Chondrocyte (in vitro differentiated cells): ENCODE results near the gene CDH5. TPM values are rescaled to one million over a fixed set of nuclear protein-coding genes. Genes with fewer than 3 reads are reported as not detected.

Source experiments
- DNase-seq: peaks from one replicate; pipeline ENCODE4 v3.0.0; 2021; ENCODE audit warnings: mixed read lengths, low spot score
- H3K27ac Mint-ChIP-seq: one replicate; pipeline ENCODE4 v1.8.0; 2021; ENCODE audit warnings: mild to moderate bottlenecking, moderate library complexity, mixed read lengths; ENCODE audit not compliant: unreplicated experiment
- H3K27me3 Mint-ChIP-seq: 2 replicates; pipeline ENCODE4 v1.8.0; 2021; ENCODE audit warnings: low read depth, mixed read lengths
- H3K36me3 Mint-ChIP-seq: 2 replicates; pipeline ENCODE4 v1.8.0; 2021; ENCODE audit warnings: low read depth, mixed read lengths
- H3K4me1 Mint-ChIP-seq: 2 replicates; pipeline ENCODE4 v1.8.0; 2021; ENCODE audit warnings: low read depth, mild to moderate bottlenecking, mixed read lengths
- H3K4me3 Mint-ChIP-seq: one replicate; pipeline ENCODE4 v1.8.0; 2021; ENCODE audit warnings: mild to moderate bottlenecking, moderate library complexity, mixed read lengths; ENCODE audit not compliant: unreplicated experiment
- H3K9me3 Mint-ChIP-seq: 2 replicates; pipeline ENCODE4 v1.8.0; 2021; ENCODE audit warnings: low read depth, mixed read lengths
- total RNA-seq: library from RNA; stranded (reverse); gene quantifications from 3 replicates; pipeline ENCODE4 v1.2.1, GENCODE V29; 2021
- TF ChIP-seq, protein P1 (sequence below): fragments of 200-600 bp; sonication (generic); IDR thresholded peaks from 2 replicates; pipeline ENCODE4 v1.5.0; 2021; ENCODE audit warnings: antibody characterized with exemption, mild to moderate bottlenecking, moderate library complexity

Gene CDH5
- total RNA-seq, 1 donor from 2014 or later, result not detected

DNA sequence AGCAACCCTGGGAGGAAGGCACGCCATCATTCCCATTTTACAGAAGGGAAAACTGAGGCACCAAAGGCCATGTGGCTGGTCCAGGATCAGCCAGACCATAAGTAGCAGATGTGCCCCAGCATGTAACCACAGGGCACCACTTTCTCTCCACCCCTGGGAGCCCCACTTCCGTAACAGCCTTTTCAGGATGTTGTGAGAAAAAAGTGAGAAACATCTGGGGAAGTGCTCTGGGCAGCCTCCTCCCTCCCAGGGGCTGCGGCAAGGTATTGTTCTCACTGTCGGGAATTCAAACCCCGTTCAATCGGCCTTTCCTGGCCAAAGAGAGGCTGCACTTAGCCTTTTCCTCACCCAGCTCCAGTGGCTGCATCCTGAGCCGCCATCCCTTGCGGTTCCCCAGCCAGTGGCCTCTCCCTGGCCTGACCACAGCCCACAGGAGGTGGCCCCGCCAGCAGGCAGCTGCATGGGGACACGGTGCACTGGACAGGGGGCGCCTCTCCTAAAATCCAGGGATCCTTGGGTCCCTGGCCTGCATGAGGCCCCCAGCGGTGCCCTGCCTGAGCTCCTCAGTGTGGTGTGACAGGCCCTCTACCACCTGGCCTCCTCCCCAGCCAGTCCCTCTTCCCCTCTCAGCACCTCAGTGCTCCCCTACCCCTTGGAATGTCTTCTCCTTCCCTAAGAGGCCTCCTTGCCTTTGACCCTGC lies 5.7 kb upstream of the CDH5 start:
- no peak overlapping the region for H3K27ac Mint-ChIP-seq
- no peaks in the 10 kb centered on the region for H3K9me3 Mint-ChIP-seq
- peaks cover 11% of the 10 kb centered on the region for H3K27me3 Mint-ChIP-seq
- TF ChIP-seq, protein P1, sequence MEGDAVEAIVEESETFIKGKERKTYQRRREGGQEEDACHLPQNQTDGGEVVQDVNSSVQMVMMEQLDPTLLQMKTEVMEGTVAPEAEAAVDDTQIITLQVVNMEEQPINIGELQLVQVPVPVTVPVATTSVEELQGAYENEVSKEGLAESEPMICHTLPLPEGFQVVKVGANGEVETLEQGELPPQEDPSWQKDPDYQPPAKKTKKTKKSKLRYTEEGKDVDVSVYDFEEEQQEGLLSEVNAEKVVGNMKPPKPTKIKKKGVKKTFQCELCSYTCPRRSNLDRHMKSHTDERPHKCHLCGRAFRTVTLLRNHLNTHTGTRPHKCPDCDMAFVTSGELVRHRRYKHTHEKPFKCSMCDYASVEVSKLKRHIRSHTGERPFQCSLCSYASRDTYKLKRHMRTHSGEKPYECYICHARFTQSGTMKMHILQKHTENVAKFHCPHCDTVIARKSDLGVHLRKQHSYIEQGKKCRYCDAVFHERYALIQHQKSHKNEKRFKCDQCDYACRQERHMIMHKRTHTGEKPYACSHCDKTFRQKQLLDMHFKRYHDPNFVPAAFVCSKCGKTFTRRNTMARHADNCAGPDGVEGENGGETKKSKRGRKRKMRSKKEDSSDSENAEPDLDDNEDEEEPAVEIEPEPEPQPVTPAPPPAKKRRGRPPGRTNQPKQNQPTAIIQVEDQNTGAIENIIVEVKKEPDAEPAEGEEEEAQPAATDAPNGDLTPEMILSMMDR, result no peak
- no peak overlapping the region for H3K4me3 Mint-ChIP-seq
- H3K36me3 Mint-ChIP-seq, result no peaks in the 10 kb centered on the region
- H3K4me1 Mint-ChIP-seq, result peaks cover 30% of the 10 kb centered on the region
- DNase-seq, result no peak

GRCh38 chr16:66361604-66362135 lies 4.8 kb upstream of the CDH5 start:
- Mint-ChIP-seq H3K27me3 (peaks cover 11% of the 10 kb centered on the region), H3K4me3 (no peak overlapping the region), H3K4me1 (peaks cover 30% of the 10 kb centered on the region), H3K9me3 (no peaks in the 10 kb centered on the region), H3K36me3 (no peaks in the 10 kb centered on the region), H3K27ac (no peak overlapping the region)
- DNase-seq, result no peak
- TF ChIP-seq, protein P1, result no peak

DNA sequence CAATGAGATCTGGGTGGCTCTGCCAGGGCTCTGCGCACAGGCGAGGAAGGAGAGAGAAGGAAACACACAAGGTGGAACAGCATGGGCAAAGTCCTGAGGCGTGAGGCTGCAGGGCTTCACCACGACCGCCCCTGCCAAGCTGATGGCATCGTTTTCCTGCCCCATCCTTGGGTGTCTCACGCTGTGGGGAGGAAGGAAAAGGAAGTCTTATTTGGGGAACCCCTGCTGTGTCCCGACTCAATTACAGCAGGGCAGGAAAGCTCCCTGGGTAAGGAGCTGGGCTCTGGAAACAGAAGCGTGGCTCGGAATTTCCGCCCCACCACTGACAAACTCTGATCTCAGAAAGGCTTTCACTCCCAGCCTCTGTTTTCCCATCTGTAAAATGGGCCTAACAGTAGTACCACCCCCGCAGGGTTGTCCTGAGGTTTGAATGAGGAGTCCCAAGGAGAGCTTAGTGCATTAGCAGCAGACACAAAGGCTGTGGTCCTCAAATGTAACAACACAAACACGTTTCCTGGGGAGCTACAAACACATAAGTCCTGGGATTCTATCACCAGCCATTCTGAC lies 3.2 kb upstream of the CDH5 start:
- no peak for DNase-seq
- Mint-ChIP-seq H3K4me3 (no peak overlapping the region), H3K27me3 (peaks cover 8% of the 10 kb centered on the region), H3K4me1 (peaks cover 25% of the 10 kb centered on the region), H3K9me3 (no peaks in the 10 kb centered on the region), H3K27ac (no peak overlapping the region), H3K36me3 (no peaks in the 10 kb centered on the region)
- TF ChIP-seq, protein P1, result no peak

DNA sequence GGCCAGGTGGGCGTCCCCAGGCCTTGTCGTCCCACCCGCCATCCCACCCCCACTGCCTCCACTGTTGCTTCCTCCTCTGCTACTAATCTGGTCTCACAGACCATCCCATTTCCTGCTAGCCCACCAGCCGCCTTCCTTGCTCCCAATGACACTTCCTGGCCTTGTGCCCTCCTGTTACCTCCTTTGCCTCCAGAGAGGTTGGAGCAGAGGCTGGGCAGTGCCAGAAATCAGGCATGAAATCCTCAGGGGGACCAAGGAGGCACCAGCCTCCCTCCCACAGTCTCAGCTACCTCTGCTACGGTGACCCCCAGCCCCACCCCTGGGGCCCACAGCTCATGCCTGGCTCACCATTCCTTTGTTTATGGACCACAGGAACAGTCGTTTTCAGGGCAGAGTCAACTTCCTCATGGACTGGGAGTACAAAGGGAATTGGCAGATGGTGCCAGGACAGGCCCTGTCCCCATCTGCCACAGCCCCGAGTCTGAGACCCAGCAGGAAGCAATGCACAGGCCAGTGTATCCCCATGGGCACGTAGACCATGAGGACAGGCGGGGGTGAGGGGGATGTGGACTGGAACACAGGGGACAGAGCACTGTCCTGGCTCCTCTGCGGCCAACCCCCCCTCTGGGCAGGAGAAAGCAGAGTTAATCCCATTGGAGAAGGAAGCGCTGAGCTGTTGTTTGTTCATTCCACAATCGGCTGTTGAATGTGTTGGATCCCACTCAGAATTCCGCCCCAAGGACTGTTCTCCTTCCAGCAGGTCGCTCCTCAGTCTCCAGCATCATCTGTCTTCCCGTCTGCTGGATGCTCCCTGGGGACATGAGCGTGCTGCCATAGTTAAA lies 2.2 kb upstream of the CDH5 start:
- no peak for DNase-seq
- Mint-ChIP-seq H3K27me3 (peaks cover 8% of the 10 kb centered on the region), H3K4me3 (no peak overlapping the region), H3K4me1 (peaks cover 19% of the 10 kb centered on the region), H3K9me3 (no peaks in the 10 kb centered on the region), H3K36me3 (no peaks in the 10 kb centered on the region), H3K27ac (no peak overlapping the region)
- TF ChIP-seq, protein P1, result no peak

DNA sequence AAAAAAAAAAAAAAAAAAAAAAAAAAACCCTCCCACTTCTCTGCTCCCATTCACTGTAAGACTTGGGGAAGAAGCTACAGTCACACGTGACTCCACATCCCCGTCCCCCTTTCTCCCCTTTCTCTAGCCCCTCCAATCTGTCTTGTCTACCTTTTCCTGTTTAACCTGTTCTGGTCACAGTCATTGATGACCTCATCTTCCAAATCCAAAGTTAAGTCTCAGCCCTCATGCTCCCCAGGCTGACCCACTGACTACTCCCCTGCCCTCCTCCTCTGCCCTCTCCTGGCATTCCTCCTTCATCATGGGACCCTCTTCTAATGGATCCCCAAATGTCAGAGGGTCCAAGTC lies 1.6 kb upstream of the CDH5 start:
- peaks cover 8% of the 10 kb centered on the region for H3K27me3 Mint-ChIP-seq
- no peaks in the 10 kb centered on the region for H3K36me3 Mint-ChIP-seq
- H3K4me1 Mint-ChIP-seq, result peaks cover 14% of the 10 kb centered on the region
- no peak overlapping the region for H3K27ac Mint-ChIP-seq
- DNase-seq, result no peak
- TF ChIP-seq, protein P1, result no peak
- H3K9me3 Mint-ChIP-seq, result no peaks in the 10 kb centered on the region
- H3K4me3 Mint-ChIP-seq, result no peak overlapping the region
